HEK293T (cell line): ENCODE measurements around the gene POU2F2.

Experiments used
- BHLHE40 ChIP-seq: fragments of 450-650 bp; IDR thresholded peaks from 2 replicates; pipeline ENCODE4 v1.6.1; 2016; ENCODE audit warnings: mild to moderate bottlenecking, moderate library complexity, borderline replicate concordance
- CTBP1 ChIP-seq: fragments of 450-650 bp; IDR thresholded peaks from 2 replicates; pipeline ENCODE4 v1.6.1; 2016; ENCODE audit warnings: borderline replicate concordance
- ELF4 ChIP-seq: fragments of 450-650 bp; IDR thresholded peaks from 2 replicates; pipeline ENCODE4 v1.6.1; 2017; ENCODE audit warnings: antibody characterized with exemption
- FOXA1 ChIP-seq: fragments of 450-650 bp; IDR thresholded peaks from 2 replicates; pipeline ENCODE4 v1.6.1; 2016; ENCODE audit warnings: mild to moderate bottlenecking
- FOXK2 ChIP-seq: fragments of 450-650 bp; IDR thresholded peaks from 2 replicates; pipeline ENCODE4 v1.6.1; 2016; ENCODE audit warnings: mild to moderate bottlenecking
- FOXM1 ChIP-seq: fragments of 450-650 bp; IDR thresholded peaks from 2 replicates; pipeline ENCODE4 v1.6.1; 2017; ENCODE audit warnings: mild to moderate bottlenecking, borderline replicate concordance
- HDGF ChIP-seq: fragments of 450-650 bp; IDR thresholded peaks from 2 replicates; pipeline ENCODE4 v1.6.1; 2017; ENCODE audit warnings: antibody characterized with exemption, borderline replicate concordance
- LEF1 ChIP-seq: fragments of 450-650 bp; IDR thresholded peaks from 2 replicates; pipeline ENCODE4 v1.6.1; 2017; ENCODE audit warnings: mild to moderate bottlenecking, borderline replicate concordance
- NFRKB ChIP-seq: fragments of 450-650 bp; IDR thresholded peaks from 2 replicates; pipeline ENCODE4 v1.6.1; 2016; ENCODE audit warnings: mild to moderate bottlenecking, moderate library complexity
- SP1 ChIP-seq: fragments of 450-650 bp; IDR thresholded peaks from 2 replicates; pipeline ENCODE4 v1.6.1; 2017
- SUZ12 ChIP-seq: fragments of 450-650 bp; IDR thresholded peaks from 2 replicates; pipeline ENCODE4 v1.6.1; 2016; ENCODE audit warnings: mild to moderate bottlenecking
- TARDBP ChIP-seq: fragments of 450-650 bp; IDR thresholded peaks from 2 replicates; pipeline ENCODE4 v1.6.1; 2016
- ZNF384 ChIP-seq: fragments of 450-650 bp; IDR thresholded peaks from 2 replicates; pipeline ENCODE4 v1.6.1; 2016

GRCh38 chr19:42148266-42148665 lies 16.0 kb upstream of the POU2F2 start:
- no peak for TF ChIP-seq SP1
- no peak for TF ChIP-seq NFRKB
- no peak for TF ChIP-seq FOXM1
- no peak for TF ChIP-seq BHLHE40
- TF ChIP-seq SUZ12: no peak
- TF ChIP-seq FOXK2: no peak
- no peak for TF ChIP-seq ELF4
- TF ChIP-seq CTBP1: no peak
- TF ChIP-seq TARDBP: no peak
- TF ChIP-seq ZNF384: no peak
- TF ChIP-seq HDGF: no peak
- TF ChIP-seq LEF1: no peak
- no peak for TF ChIP-seq FOXA1
